Measurements from ENCODE around the gene KLF2. TPM values are rescaled to one million over a fixed set of nuclear protein-coding genes. Genes with fewer than 3 reads are reported as not detected.

KLF2 gene
- total RNA-seq, 3 donors from 2014 or later (not counting 1 experiment from before 2014, with no cell fraction given) = 246 to 645 (median 377) TPM

- DNase-seq = no peak
- peaks cover 52 to 74% of the 10 kb centered on the region in 2 donors for H3K4me1 Mint-ChIP-seq
- intact Hi-C loops (cut with micrococcal nuclease) = no loop called here
- H3K9me3 Mint-ChIP-seq = no peaks in the 10 kb centered on the region
- H3K4me3 ChIP-seq (ENCODE audit: low read length) = no peak overlapping the region
- TF ChIP-seq CTCF (IDR thresholded peaks at IDR 0.05) = no peak
- H3K27me3 ChIP-seq (ENCODE audit: control insufficient read depth, insufficient read depth, low read length) = no peaks in the 10 kb centered on the region
- no peaks in the 10 kb centered on the region for H3K9me3 ChIP-seq (ENCODE audit: control insufficient read depth, insufficient read depth, low read length)
- no peaks in the 10 kb centered on the region for H3K27me3 Mint-ChIP-seq (ENCODE audit: low read depth in 2 of 2)
- peaks cover 94% of the 10 kb centered on the region for H3K4me1 ChIP-seq (ENCODE audit: control insufficient read depth, insufficient read depth, low read length)
- peak overlapping the region in 1 of 2 donors; percentile 48 for H3K27ac Mint-ChIP-seq
- H3K4me3 Mint-ChIP-seq = no peak overlapping the region
- no peaks in the 10 kb centered on the region for H3K36me3 Mint-ChIP-seq
- no peak overlapping the region for H3K27ac ChIP-seq (ENCODE audit: low read length)
- peaks cover 31% of the 10 kb centered on the region for H3K36me3 ChIP-seq (ENCODE audit: control insufficient read depth, insufficient read depth, low read length)
- ATAC-seq = no peak
- WGBS (ENCODE audit: insufficient coverage) = 96% methylated on average over 9 of the region's 9 CpGs
Observed at GRCh38 chr19:16377521-16377920, 52.9 kb downstream of the KLF2 start.

Other genes with a start within 250 kb of the KLF2 start
- gene TPM4, start 248.3 kb upstream of the KLF2 start, total RNA-seq = 100 to 1,000 TPM; 239 to 283 (median 266) TPM
- gene RAB8A, start 212.9 kb upstream of the KLF2 start, total RNA-seq = 100 to 1,000 TPM; 137 to 161 (median 149) TPM
- 100 to 1,000 TPM; 203 to 319 (median 278) TPM for gene HSH2D, start 181.1 kb upstream of the KLF2 start, total RNA-seq
- gene CIB3, start 151.3 kb upstream of the KLF2 start, total RNA-seq = not detected
- gene FAM32A, start 139.4 kb upstream of the KLF2 start, total RNA-seq = 10 to 100 TPM; 46.3 to 69.3 (median 63.3) TPM
- gene AP1M1, start 126.9 kb upstream of the KLF2 start, total RNA-seq = 100 to 1,000 TPM in 2 of 3 donors, 10 to 100 TPM in 1; 99.0 to 124 (median 100) TPM
- gene EPS15L1, start 147.1 kb downstream of the KLF2 start, total RNA-seq = 100 to 1,000 TPM in 1 of 3 donors, 10 to 100 TPM in 2; 92.2 to 120 (median 99.3) TPM
- gene CALR3, start 171.3 kb downstream of the KLF2 start, total RNA-seq = not detected
- 1 to 10 TPM; 1.2 to 2.8 (median 1.4) TPM for gene C19orf44, start 171.6 kb downstream of the KLF2 start, total RNA-seq
- 10 to 100 TPM; 46.5 to 70.8 (median 68.2) TPM for gene CHERP, start 217.6 kb downstream of the KLF2 start, total RNA-seq
- gene SLC35E1, start 247.6 kb downstream of the KLF2 start, total RNA-seq = 10 to 100 TPM; 53.2 to 55.5 (median 54.2) TPM

All from natural killer cell (primary cell).